ENCODE data around the gene CDC42SE2. TPM values are rescaled to one million over a fixed set of nuclear protein-coding genes. Genes with fewer than 3 reads are reported as not detected.

The CDC42SE2 gene
- total RNA-seq, 1 experiment from 2014 or later: 22.5 TPM

DNA sequence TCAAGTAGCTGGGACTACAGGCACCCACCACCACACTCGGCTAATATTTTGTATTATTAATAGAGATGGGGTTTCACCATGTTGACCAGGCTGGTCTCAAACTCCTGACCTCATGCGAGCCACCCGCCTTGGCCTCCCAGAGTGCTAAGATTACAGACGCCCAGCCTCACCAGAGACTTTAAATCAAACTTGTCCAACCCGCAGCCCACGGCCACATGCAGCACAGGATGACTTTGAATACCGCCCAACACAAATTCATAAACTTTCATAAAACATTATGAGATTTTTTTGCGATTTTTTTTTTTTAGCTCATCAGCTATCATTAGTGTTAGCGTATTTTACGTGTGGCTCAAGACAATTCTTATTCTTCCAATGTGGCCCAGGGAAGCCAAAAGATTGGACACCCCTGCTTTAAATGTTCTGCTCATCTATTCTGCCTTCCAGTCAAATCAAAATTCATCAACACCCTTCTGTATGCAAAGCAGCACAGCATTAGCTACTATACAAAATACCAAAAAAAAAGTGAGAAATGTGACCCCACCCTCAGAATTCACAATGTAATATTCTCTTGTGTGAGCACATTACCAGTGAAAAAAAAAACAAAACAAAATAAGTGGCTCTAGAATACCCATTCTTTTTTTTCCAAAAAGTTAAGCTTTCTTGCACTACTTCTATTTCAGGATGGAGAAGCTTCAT lies 42.7 kb upstream of the CDC42SE2 start:
- Mint-ChIP-seq H3K4me1 (no peaks in the 10 kb centered on the region), H3K36me3 (no peaks in the 10 kb centered on the region), H3K27ac (no peak overlapping the region), H3K4me3 (no peak overlapping the region), H3K27me3 (ENCODE audit: low read depth) (no peaks in the 10 kb centered on the region), H3K9me3 (no peaks in the 10 kb centered on the region)
- DNase-seq (ENCODE audit: low spot score) (no peak), ATAC-seq (no peak)
- ChIA-PET POLR2A (no interaction called here), CTCF (interaction anchor here (0.6 to 0.7 kb wide), 2 partner anchors 153 to 166 kb away, joined by 3 to 4 read pairs; no protein-coding TSS in a partner anchor)
- TF ChIP-seq, protein P1, sequence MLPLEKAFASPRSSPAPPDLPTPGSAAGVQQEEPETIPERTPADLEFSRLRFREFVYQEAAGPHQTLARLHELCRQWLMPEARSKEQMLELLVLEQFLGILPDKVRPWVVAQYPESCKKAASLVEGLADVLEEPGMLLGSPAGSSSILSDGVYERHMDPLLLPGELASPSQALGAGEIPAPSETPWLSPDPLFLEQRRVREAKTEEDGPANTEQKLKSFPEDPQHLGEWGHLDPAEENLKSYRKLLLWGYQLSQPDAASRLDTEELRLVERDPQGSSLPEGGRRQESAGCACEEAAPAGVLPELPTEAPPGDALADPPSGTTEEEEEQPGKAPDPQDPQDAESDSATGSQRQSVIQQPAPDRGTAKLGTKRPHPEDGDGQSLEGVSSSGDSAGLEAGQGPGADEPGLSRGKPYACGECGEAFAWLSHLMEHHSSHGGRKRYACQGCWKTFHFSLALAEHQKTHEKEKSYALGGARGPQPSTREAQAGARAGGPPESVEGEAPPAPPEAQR (CRISPR knock-in tag; IDR thresholded peaks at IDR 0.05): no peak
- TF ChIP-seq NR3C1 (CRISPR knock-in tag; conservative IDR thresholded peaks at IDR 0.05; ENCODE audit: low read depth): no peak
- TF ChIP-seq HMGA2 (CRISPR knock-in tag; IDR thresholded peaks at IDR 0.05): no peak
- no peak for TF ChIP-seq RORB (CRISPR knock-in tag; IDR thresholded peaks at IDR 0.05)
- TF ChIP-seq CREM (CRISPR knock-in tag; IDR thresholded peaks at IDR 0.05): no peak
- TF ChIP-seq, protein P2, sequence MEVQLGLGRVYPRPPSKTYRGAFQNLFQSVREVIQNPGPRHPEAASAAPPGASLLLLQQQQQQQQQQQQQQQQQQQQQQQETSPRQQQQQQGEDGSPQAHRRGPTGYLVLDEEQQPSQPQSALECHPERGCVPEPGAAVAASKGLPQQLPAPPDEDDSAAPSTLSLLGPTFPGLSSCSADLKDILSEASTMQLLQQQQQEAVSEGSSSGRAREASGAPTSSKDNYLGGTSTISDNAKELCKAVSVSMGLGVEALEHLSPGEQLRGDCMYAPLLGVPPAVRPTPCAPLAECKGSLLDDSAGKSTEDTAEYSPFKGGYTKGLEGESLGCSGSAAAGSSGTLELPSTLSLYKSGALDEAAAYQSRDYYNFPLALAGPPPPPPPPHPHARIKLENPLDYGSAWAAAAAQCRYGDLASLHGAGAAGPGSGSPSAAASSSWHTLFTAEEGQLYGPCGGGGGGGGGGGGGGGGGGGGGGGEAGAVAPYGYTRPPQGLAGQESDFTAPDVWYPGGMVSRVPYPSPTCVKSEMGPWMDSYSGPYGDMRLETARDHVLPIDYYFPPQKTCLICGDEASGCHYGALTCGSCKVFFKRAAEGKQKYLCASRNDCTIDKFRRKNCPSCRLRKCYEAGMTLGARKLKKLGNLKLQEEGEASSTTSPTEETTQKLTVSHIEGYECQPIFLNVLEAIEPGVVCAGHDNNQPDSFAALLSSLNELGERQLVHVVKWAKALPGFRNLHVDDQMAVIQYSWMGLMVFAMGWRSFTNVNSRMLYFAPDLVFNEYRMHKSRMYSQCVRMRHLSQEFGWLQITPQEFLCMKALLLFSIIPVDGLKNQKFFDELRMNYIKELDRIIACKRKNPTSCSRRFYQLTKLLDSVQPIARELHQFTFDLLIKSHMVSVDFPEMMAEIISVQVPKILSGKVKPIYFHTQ (CRISPR knock-in tag; IDR thresholded peaks at IDR 0.05): no peak
- TF ChIP-seq, protein P3, sequence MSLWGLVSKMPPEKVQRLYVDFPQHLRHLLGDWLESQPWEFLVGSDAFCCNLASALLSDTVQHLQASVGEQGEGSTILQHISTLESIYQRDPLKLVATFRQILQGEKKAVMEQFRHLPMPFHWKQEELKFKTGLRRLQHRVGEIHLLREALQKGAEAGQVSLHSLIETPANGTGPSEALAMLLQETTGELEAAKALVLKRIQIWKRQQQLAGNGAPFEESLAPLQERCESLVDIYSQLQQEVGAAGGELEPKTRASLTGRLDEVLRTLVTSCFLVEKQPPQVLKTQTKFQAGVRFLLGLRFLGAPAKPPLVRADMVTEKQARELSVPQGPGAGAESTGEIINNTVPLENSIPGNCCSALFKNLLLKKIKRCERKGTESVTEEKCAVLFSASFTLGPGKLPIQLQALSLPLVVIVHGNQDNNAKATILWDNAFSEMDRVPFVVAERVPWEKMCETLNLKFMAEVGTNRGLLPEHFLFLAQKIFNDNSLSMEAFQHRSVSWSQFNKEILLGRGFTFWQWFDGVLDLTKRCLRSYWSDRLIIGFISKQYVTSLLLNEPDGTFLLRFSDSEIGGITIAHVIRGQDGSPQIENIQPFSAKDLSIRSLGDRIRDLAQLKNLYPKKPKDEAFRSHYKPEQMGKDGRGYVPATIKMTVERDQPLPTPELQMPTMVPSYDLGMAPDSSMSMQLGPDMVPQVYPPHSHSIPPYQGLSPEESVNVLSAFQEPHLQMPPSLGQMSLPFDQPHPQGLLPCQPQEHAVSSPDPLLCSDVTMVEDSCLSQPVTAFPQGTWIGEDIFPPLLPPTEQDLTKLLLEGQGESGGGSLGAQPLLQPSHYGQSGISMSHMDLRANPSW (CRISPR knock-in tag; conservative IDR thresholded peaks at IDR 0.05; ENCODE audit: low read depth): no peak

DNA sequence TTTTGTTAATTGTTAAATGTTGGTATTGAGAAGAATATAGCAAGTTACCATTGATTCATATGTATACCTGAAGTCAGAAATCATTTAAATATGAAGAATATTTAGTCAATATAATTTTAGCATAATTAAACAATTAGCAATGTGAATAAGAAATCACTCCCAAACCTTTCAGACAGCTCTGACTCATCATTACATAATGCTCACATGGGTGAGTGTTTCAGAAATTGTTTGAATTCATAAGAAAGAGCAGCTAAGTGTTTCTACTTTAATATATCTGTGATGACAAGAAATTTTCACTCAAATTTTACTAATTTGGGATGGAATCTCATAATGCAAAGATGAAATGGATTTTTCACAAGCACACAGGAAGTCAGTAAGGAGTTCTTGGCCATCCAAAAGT lies 42.0 kb upstream of the CDC42SE2 start:
- CTCF ChIA-PET: no interaction called here
- Mint-ChIP-seq H3K27ac (no peak overlapping the region), H3K27me3 (ENCODE audit: low read depth) (no peaks in the 10 kb centered on the region), H3K4me1 (no peaks in the 10 kb centered on the region), H3K4me3 (no peak overlapping the region), H3K36me3 (no peaks in the 10 kb centered on the region), H3K9me3 (no peaks in the 10 kb centered on the region)
- POLR2A ChIA-PET: no interaction called here
- ATAC-seq (no peak), DNase-seq (ENCODE audit: low spot score) (no peak)
- TF ChIP-seq, protein P4, sequence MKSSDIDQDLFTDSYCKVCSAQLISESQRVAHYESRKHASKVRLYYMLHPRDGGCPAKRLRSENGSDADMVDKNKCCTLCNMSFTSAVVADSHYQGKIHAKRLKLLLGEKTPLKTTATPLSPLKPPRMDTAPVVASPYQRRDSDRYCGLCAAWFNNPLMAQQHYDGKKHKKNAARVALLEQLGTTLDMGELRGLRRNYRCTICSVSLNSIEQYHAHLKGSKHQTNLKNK (CRISPR knock-in tag; IDR thresholded peaks at IDR 0.05): no peak
- TF ChIP-seq, protein P5, sequence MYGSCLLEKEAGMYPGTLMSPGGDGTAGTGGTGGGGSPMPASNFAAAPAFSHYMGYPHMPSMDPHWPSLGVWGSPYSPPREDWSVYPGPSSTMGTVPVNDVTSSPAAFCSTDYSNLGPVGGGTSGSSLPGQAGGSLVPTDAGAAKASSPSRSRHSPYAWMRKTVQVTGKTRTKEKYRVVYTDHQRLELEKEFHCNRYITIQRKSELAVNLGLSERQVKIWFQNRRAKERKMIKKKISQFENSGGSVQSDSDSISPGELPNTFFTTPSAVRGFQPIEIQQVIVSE (CRISPR knock-in tag; IDR thresholded peaks at IDR 0.05; ENCODE audit: borderline replicate concordance): no peak
- TF ChIP-seq, protein P1 (CRISPR knock-in tag; IDR thresholded peaks at IDR 0.05): no peak
- TF ChIP-seq CBFB (CRISPR knock-in tag; IDR thresholded peaks at IDR 0.05; ENCODE audit: low read depth): no peak
- TF ChIP-seq, protein P6, sequence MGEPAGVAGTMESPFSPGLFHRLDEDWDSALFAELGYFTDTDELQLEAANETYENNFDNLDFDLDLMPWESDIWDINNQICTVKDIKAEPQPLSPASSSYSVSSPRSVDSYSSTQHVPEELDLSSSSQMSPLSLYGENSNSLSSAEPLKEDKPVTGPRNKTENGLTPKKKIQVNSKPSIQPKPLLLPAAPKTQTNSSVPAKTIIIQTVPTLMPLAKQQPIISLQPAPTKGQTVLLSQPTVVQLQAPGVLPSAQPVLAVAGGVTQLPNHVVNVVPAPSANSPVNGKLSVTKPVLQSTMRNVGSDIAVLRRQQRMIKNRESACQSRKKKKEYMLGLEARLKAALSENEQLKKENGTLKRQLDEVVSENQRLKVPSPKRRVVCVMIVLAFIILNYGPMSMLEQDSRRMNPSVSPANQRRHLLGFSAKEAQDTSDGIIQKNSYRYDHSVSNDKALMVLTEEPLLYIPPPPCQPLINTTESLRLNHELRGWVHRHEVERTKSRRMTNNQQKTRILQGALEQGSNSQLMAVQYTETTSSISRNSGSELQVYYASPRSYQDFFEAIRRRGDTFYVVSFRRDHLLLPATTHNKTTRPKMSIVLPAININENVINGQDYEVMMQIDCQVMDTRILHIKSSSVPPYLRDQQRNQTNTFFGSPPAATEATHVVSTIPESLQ (CRISPR knock-in tag; IDR thresholded peaks at IDR 0.05): no peak
- TF ChIP-seq, protein P7, sequence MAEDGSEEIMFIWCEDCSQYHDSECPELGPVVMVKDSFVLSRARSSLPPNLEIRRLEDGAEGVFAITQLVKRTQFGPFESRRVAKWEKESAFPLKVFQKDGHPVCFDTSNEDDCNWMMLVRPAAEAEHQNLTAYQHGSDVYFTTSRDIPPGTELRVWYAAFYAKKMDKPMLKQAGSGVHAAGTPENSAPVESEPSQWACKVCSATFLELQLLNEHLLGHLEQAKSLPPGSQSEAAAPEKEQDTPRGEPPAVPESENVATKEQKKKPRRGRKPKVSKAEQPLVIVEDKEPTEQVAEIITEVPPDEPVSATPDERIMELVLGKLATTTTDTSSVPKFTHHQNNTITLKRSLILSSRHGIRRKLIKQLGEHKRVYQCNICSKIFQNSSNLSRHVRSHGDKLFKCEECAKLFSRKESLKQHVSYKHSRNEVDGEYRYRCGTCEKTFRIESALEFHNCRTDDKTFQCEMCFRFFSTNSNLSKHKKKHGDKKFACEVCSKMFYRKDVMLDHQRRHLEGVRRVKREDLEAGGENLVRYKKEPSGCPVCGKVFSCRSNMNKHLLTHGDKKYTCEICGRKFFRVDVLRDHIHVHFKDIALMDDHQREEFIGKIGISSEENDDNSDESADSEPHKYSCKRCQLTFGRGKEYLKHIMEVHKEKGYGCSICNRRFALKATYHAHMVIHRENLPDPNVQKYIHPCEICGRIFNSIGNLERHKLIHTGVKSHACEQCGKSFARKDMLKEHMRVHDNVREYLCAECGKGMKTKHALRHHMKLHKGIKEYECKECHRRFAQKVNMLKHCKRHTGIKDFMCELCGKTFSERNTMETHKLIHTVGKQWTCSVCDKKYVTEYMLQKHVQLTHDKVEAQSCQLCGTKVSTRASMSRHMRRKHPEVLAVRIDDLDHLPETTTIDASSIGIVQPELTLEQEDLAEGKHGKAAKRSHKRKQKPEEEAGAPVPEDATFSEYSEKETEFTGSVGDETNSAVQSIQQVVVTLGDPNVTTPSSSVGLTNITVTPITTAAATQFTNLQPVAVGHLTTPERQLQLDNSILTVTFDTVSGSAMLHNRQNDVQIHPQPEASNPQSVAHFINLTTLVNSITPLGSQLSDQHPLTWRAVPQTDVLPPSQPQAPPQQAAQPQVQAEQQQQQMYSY (CRISPR knock-in tag; IDR thresholded peaks at IDR 0.05): no peak
- no peak for TF ChIP-seq TEAD4 (CRISPR knock-in tag; IDR thresholded peaks at IDR 0.05)
- TF ChIP-seq, protein P8, sequence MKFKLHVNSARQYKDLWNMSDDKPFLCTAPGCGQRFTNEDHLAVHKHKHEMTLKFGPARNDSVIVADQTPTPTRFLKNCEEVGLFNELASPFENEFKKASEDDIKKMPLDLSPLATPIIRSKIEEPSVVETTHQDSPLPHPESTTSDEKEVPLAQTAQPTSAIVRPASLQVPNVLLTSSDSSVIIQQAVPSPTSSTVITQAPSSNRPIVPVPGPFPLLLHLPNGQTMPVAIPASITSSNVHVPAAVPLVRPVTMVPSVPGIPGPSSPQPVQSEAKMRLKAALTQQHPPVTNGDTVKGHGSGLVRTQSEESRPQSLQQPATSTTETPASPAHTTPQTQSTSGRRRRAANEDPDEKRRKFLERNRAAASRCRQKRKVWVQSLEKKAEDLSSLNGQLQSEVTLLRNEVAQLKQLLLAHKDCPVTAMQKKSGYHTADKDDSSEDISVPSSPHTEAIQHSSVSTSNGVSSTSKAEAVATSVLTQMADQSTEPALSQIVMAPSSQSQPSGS (CRISPR knock-in tag; IDR thresholded peaks at IDR 0.05; ENCODE audit: borderline replicate concordance, low read depth): no peak
- TF ChIP-seq ZNF423 (CRISPR knock-in tag; IDR thresholded peaks at IDR 0.05): no peak
